Testis (tissue), 3 donors: ENCODE data around the gene LRP1B. TPM values are rescaled to one million over a fixed set of nuclear protein-coding genes. Genes with fewer than 3 reads are reported as not detected.

ENCODE experiments used
- DNase-seq: peaks from one replicate; pipeline ENCODE4 v3.0.0-alpha.2; 2019
- H3K27ac ChIP-seq, 2 donors: fragments of 200-600 bp; sonication (generic); one replicate each; pipeline ENCODE4 v1.5.1; 2019
- H3K27me3 ChIP-seq: fragments of 200-600 bp; sonication (generic); one replicate; pipeline ENCODE4 v1.5.1; 2019
- H3K36me3 ChIP-seq: fragments of 200-600 bp; sonication (generic); one replicate; pipeline ENCODE4 v1.5.1; 2017; ENCODE audit warnings: low read depth; ENCODE audit errors: missing control alignments
- H3K4me1 ChIP-seq: fragments of 200-600 bp; sonication (generic); one replicate; pipeline ENCODE4 v1.5.1; 2019
- H3K4me3 ChIP-seq, 2 donors: fragments of 200-600 bp; sonication (generic); one replicate each; pipeline ENCODE4 v1.5.1; 2017 to 2019
- H3K9me3 ChIP-seq: fragments of 200-600 bp; sonication (generic); one replicate; pipeline ENCODE4 v1.5.1; 2017
- POLR2A ChIP-seq: fragments of 450-650 bp; IDR thresholded peaks from one replicate; pipeline ENCODE4 v1.6.1; 2017; ENCODE audit warnings: antibody characterized with exemption, mild to moderate bottlenecking, moderate library complexity
- WGBS, 2 donors: methylation state at CpG; one replicate each; pipeline ENCODE4 v1.1.5; 2018; 5-methylcytosine and 5-hydroxymethylcytosine counted together
- intact Hi-C: fragments of 100-400 bp; cut with DNase I; formaldehyde crosslinking; loops from one replicate; pipeline ENCODE4 v1.15.1; 2023; ENCODE audit warnings: low total_unique reads
- polyA plus RNA-seq: library from polyadenylated mRNA; stranded (reverse); fragments of 350-450 nt; fragmentation: Illumina TruSeq; extraction: RNeasy Lipid Tissue Mini Kit (QIAGEN cat#74804); gene quantifications from one replicate; pipeline ENCODE4 v1.2.3, GENCODE V29; 2014; ENCODE audit warnings: low read depth, low replicate concordance; ENCODE audit not compliant: insufficient read depth
- total RNA-seq, 2 donors: library from RNA; depleted of rRNA; stranded (reverse); fragments of >200 nt; gene quantifications; one replicate each; pipeline ENCODE4 v1.2.3, GENCODE V29; 2016
- TF ChIP-seq, protein P1 (sequence below), 3 experiments: fragments of 450-650 bp in 2 of 3; fragments of 200-600 bp in 1 of 3; sonication (generic) in 1 of 3; IDR thresholded peaks; one replicate each; pipeline ENCODE4 v1.5.1; 2016 to 2019; ENCODE audit warnings: antibody characterized with exemption in 3 of 3, mild to moderate bottlenecking in 2 of 3, moderate library complexity in 1 of 3

Gene LRP1B
- total and polyA plus RNA-seq, 3 donors from 2014 or later, result 0.79 to 1.9 (median 0.84) TPM

GRCh38 chr2:140714586-140714985 is 1416.2 kb downstream of the LRP1B start:
- TF ChIP-seq, protein P1, sequence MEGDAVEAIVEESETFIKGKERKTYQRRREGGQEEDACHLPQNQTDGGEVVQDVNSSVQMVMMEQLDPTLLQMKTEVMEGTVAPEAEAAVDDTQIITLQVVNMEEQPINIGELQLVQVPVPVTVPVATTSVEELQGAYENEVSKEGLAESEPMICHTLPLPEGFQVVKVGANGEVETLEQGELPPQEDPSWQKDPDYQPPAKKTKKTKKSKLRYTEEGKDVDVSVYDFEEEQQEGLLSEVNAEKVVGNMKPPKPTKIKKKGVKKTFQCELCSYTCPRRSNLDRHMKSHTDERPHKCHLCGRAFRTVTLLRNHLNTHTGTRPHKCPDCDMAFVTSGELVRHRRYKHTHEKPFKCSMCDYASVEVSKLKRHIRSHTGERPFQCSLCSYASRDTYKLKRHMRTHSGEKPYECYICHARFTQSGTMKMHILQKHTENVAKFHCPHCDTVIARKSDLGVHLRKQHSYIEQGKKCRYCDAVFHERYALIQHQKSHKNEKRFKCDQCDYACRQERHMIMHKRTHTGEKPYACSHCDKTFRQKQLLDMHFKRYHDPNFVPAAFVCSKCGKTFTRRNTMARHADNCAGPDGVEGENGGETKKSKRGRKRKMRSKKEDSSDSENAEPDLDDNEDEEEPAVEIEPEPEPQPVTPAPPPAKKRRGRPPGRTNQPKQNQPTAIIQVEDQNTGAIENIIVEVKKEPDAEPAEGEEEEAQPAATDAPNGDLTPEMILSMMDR (IDR thresholded peaks at IDR 0.05), result no peak
- no peak for TF ChIP-seq POLR2A
- Histone ChIP-seq H3K4me3 (no peak overlapping the region), H3K36me3 (no peaks in the 10 kb centered on the region), H3K9me3 (no peaks in the 10 kb centered on the region), H3K27me3 (no peaks in the 10 kb centered on the region), H3K27ac (no peak overlapping the region), H3K4me1 (no peaks in the 10 kb centered on the region)
- WGBS, 2 donors, result 86 to 89% methylated on average over 3 of the region's 3 CpGs
- DNase-seq, result no peak
- intact Hi-C loops, result no loop called here

GRCh38 chr2:140711867-140712266 is 1418.9 kb downstream of the LRP1B start:
- intact Hi-C loops, result no loop called here
- H3K4me1 ChIP-seq, result no peaks in the 10 kb centered on the region
- no peaks in the 10 kb centered on the region for H3K9me3 ChIP-seq
- H3K27me3 ChIP-seq, result no peaks in the 10 kb centered on the region
- DNase-seq, result no peak
- TF ChIP-seq, protein P1 (IDR thresholded peaks at IDR 0.05), result no peak
- no peak for TF ChIP-seq POLR2A
- no peak overlapping the region for H3K27ac ChIP-seq
- no peak overlapping the region for H3K4me3 ChIP-seq
- no peaks in the 10 kb centered on the region for H3K36me3 ChIP-seq
- WGBS, 2 donors, result 93 to 95% methylated on average over 3 of the region's 3 CpGs

GRCh38 chr2:140701726-140702125 is 1429.1 kb downstream of the LRP1B start:
- H3K27ac ChIP-seq, result no peak overlapping the region
- H3K9me3 ChIP-seq, result no peaks in the 10 kb centered on the region
- H3K4me3 ChIP-seq, result no peak overlapping the region
- intact Hi-C loops, result no loop called here
- no peaks in the 10 kb centered on the region for H3K36me3 ChIP-seq
- TF ChIP-seq, protein P1 (IDR thresholded peaks at IDR 0.05), result no peak
- TF ChIP-seq POLR2A, result no peak
- H3K4me1 ChIP-seq, result no peaks in the 10 kb centered on the region
- H3K27me3 ChIP-seq, result no peaks in the 10 kb centered on the region
- DNase-seq, result no peak
- WGBS, 2 donors, result 79 to 88% methylated on average over 5 of the region's 5 CpGs

- WGBS, 2 donors, result 63 to 69% methylated on average over 2 of the region's 2 CpGs
These were observed 1432.2 kb downstream of the LRP1B start for GRCh38 chr2:140698636-140699035.

DNA sequence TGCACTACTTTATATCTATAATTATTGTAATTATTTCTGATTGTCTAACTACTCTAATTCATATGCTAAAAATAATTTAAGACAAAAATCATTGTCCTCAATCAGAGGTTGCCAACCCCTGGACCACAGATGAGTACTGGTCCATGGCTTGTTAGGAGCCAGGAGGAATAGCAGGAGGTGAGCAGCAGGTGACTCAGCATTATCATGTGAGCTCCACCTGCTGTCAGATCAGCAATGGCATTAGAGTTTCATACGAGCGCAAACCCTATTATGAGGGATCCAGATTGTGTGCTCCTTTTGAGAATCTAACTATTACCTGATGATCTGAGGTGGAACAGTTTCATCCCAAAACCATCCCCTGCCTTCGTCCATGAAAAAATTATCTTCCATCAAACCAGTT is 1434.4 kb downstream of the LRP1B start:
- intact Hi-C loops, result no loop called here
- Histone ChIP-seq H3K27ac (no peak overlapping the region), H3K9me3 (no peaks in the 10 kb centered on the region), H3K4me1 (no peaks in the 10 kb centered on the region), H3K4me3 (no peak overlapping the region), H3K27me3 (no peaks in the 10 kb centered on the region), H3K36me3 (no peaks in the 10 kb centered on the region)
- no peak for DNase-seq
- TF ChIP-seq, protein P1 (IDR thresholded peaks at IDR 0.05), result no peak
- TF ChIP-seq POLR2A, result no peak
- 90 to 91% methylated on average over 3 of the region's 3 CpGs for WGBS, 2 donors

More at GRCh38 chr2:140698636-140699035, 1432.2 kb downstream of the LRP1B start:
- no peaks in the 10 kb centered on the region for H3K4me1 ChIP-seq
- TF ChIP-seq, protein P1 (IDR thresholded peaks at IDR 0.05), result no peak
- no peak for TF ChIP-seq POLR2A
- no peak overlapping the region for H3K4me3 ChIP-seq
- H3K27ac ChIP-seq, result no peak overlapping the region
- no peak for DNase-seq
- no peaks in the 10 kb centered on the region for H3K27me3 ChIP-seq
- no peaks in the 10 kb centered on the region for H3K36me3 ChIP-seq
- intact Hi-C loops, result no loop called here
- H3K9me3 ChIP-seq, result no peaks in the 10 kb centered on the region
